HCT116 (cell line): ENCODE data around the gene FRMD8. TPM values are rescaled to one million over a fixed set of nuclear protein-coding genes. Genes with fewer than 3 reads are reported as not detected.

Experiments used
- ATAC-seq: fragments of 200-7000 bp; cut with Tn5 transposase; 2 replicates; pipeline ENCODE4 v1.9.1; 2020; ENCODE audit warnings: mild to moderate bottlenecking, moderate library complexity
- BruUV-seq: library from RNA; stranded (reverse); fragments of 400-500 nt; replicated peaks from 2 replicates; lab custom pipeline; 2021; lab: Mats Ljungman, UMichigan
- CTCF ChIA-PET: fragments of 300-600 bp; sonication (Branson Sonifier 250); formaldehyde crosslinking; loops from one replicate; lab custom pipeline; 2021; ENCODE audit warnings: antibody characterized with exemption; lab: Charles Lee
- POLR2A ChIA-PET: fragments of 300-600, 350-600 bp; sonication (Branson Sonifier 250); formaldehyde crosslinking; loops from one replicate; lab custom pipeline; 2021; ENCODE audit warnings: antibody characterized with exemption; lab: Charles Lee
- RAD21 ChIA-PET, 2 experiments: fragments of 300-600 bp; sonication (Branson Sonifier 250); formaldehyde crosslinking; loops; one replicate each; lab custom pipeline; 2023; ENCODE audit warnings: low total read pairs in 2 of 2; ENCODE audit not compliant: uncharacterized antibody in 2 of 2, unreplicated experiment in 2 of 2, low non-redundant PET in 1 of 2; lab: Charles Lee
- DNase-seq: peaks from one replicate; pipeline ENCODE4 v3.0.0-alpha.2; 2010; ENCODE audit warnings: low read depth, low spot score
- H2AFZ ChIP-seq: fragments of 200-600 bp; shearing (Covaris generic), sonication (generic); 2 replicates; pipeline ENCODE4 v1.6.1; 2017; ENCODE audit warnings: low read depth, mixed run types, mixed read lengths, antibody characterized with exemption, low read length; ENCODE audit not compliant: poor library complexity, severe bottlenecking
- H3K27ac ChIP-seq: 2 replicates; pipeline ENCODE4 v1.5.1; 2012; ENCODE audit warnings: low read depth, low read length
- H3K27me3 ChIP-seq: fragments of 200-600 bp; sonication (generic); 2 replicates; pipeline ENCODE4 v1.6.1; 2016; ENCODE audit warnings: mixed run types, low read length, mixed read lengths; ENCODE audit not compliant: insufficient read depth
- H3K36me3 ChIP-seq, 2 experiments: fragments of 200-500 bp in 1 of 2; fragments of 200-600 bp in 1 of 2; sonication (Bioruptor generic) in 1 of 2; sonication (generic) in 1 of 2; 2 replicates each; pipeline versions ENCODE4 v1.5.1 to v1.6.1; 2014 to 2016; ENCODE audit warnings: low read length in 2 of 2, inconsistent platforms in 1 of 2, mixed read lengths in 1 of 2, mixed run types in 1 of 2; ENCODE audit not compliant: insufficient read depth in 2 of 2, control insufficient read depth in 1 of 2
- H3K4me1 ChIP-seq, 2 experiments: fragments of 200-600 bp in 1 of 2; sonication (generic) in 1 of 2; 2 replicates each; pipeline versions ENCODE4 v1.5.1 to v1.6.1; 2012 to 2017; ENCODE audit warnings: low read length in 2 of 2, inconsistent platforms in 1 of 2, mild to moderate bottlenecking in 1 of 2, mixed read lengths in 1 of 2, mixed run types in 1 of 2, moderate library complexity in 1 of 2; ENCODE audit not compliant: insufficient read depth in 2 of 2, control insufficient read depth in 1 of 2
- H3K4me2 ChIP-seq: fragments of 200-600 bp; sonication (generic); 2 replicates; pipeline ENCODE4 v1.6.1; 2017; ENCODE audit warnings: mixed run types, low read length, mixed read lengths
- H3K4me3 ChIP-seq, 2 experiments: fragments of 200-600 bp in 1 of 2; sonication (generic) in 1 of 2; replicated peaks in 1 of 2; 2 replicates each; pipeline ENCODE4 v1.5.1; 2011 to 2016; ENCODE audit warnings: low read length in 2 of 2, control low read depth in 1 of 2, low read depth in 1 of 2, mild to moderate bottlenecking in 1 of 2, mixed read lengths in 1 of 2, mixed run types in 1 of 2
- H3K79me2 ChIP-seq: fragments of 200-600 bp; sonication (generic); 2 replicates; pipeline ENCODE4 v1.6.1; 2017; ENCODE audit warnings: mild to moderate bottlenecking, mixed run types, low read length, moderate library complexity, mixed read lengths; ENCODE audit not compliant: insufficient read depth
- H3K9ac ChIP-seq: fragments of 200-600 bp; sonication (generic); 2 replicates; pipeline ENCODE4 v1.6.1; 2016; ENCODE audit warnings: low read length, mixed read lengths
- H3K9me2 ChIP-seq: fragments of 200-600 bp; sonication (generic), shearing (Covaris generic); 2 replicates; pipeline ENCODE4 v1.6.1; 2017; ENCODE audit warnings: mixed run types, mild to moderate bottlenecking, moderate library complexity; ENCODE audit not compliant: insufficient read depth
- H3K9me3 ChIP-seq, 2 experiments: fragments of 200-500 bp in 1 of 2; fragments of 200-600 bp in 1 of 2; sonication (Bioruptor generic) in 1 of 2; sonication (generic) in 1 of 2; 2 replicates each; pipeline ENCODE4 v1.6.1; 2014 to 2017; ENCODE audit warnings: low read length in 2 of 2, mixed read lengths in 2 of 2, inconsistent platforms in 1 of 2, low read depth in 1 of 2, mild to moderate bottlenecking in 1 of 2, mixed run types in 1 of 2, moderate library complexity in 1 of 2; ENCODE audit not compliant: control insufficient read depth in 1 of 2, insufficient read depth in 1 of 2
- H4K20me1 ChIP-seq: fragments of 200-600 bp; sonication (generic), shearing (Covaris generic); 2 replicates; pipeline ENCODE4 v1.6.1; 2017; ENCODE audit warnings: mixed run types, mild to moderate bottlenecking, moderate library complexity; ENCODE audit not compliant: insufficient read depth
- CBX3 ChIP-seq: IDR thresholded peaks from 2 replicates; pipeline ENCODE4 v1.6.1; 2012; ENCODE audit warnings: low read depth
- CEBPB ChIP-seq: IDR thresholded peaks from 2 replicates; pipeline ENCODE4 v1.6.1; 2012; ENCODE audit warnings: low read depth
- ELF1 ChIP-seq: IDR thresholded peaks from 2 replicates; pipeline ENCODE4 v1.6.1; 2012; ENCODE audit warnings: low read depth, borderline replicate concordance
- EZH2 ChIP-seq: fragments of 200-600 bp; sonication (generic); IDR thresholded peaks from 2 replicates; pipeline ENCODE4 v1.6.1; 2017; ENCODE audit warnings: antibody characterized with exemption, mixed run types
- EZH2phosphoT487 ChIP-seq: fragments of 200-600 bp; IDR thresholded peaks from 2 replicates; pipeline ENCODE4 v1.6.1; 2018; ENCODE audit warnings: antibody characterized with exemption, borderline replicate concordance
- FOSL1 ChIP-seq: IDR thresholded peaks from 2 replicates; pipeline ENCODE4 v1.6.1; 2012; ENCODE audit warnings: low read depth
- MAX ChIP-seq: IDR thresholded peaks from 2 replicates; pipeline ENCODE4 v1.6.1; 2012
- POLR2A ChIP-seq: IDR thresholded peaks from 2 replicates; pipeline ENCODE4 v1.7.0; 2011; ENCODE audit warnings: borderline replicate concordance; ENCODE audit not compliant: insufficient read depth, insufficient read length; ENCODE audit errors: extremely low read depth
- POLR2AphosphoS5 ChIP-seq: IDR thresholded peaks from 2 replicates; pipeline ENCODE4 v1.6.1; 2011; ENCODE audit warnings: mild to moderate bottlenecking, low read depth, low read length, moderate library complexity
- RAD21 ChIP-seq: IDR thresholded peaks from 2 replicates; pipeline ENCODE4 v1.6.1; 2012; ENCODE audit warnings: low read depth, mild to moderate bottlenecking
- SIN3A ChIP-seq: IDR thresholded peaks from 2 replicates; pipeline ENCODE4 v1.6.1; 2012; ENCODE audit warnings: low read depth
- SP1 ChIP-seq: IDR thresholded peaks from 2 replicates; pipeline ENCODE4 v1.6.1; 2012; ENCODE audit warnings: low read depth
- SRF ChIP-seq: IDR thresholded peaks from 2 replicates; pipeline ENCODE4 v1.6.1; 2012; ENCODE audit warnings: low read depth
- TCF7L2 ChIP-seq: IDR thresholded peaks from 2 replicates; pipeline ENCODE4 v1.7.0; 2011; ENCODE audit warnings: borderline replicate concordance, inconsistent platforms; ENCODE audit not compliant: insufficient read depth, insufficient read length; ENCODE audit errors: extremely low read depth
- ZFX ChIP-seq: fragments of 450-650 bp; IDR thresholded peaks from 2 replicates; pipeline ENCODE4 v1.6.1; 2017
- ZNF274 ChIP-seq: fragments of 200-500 bp; sonication (Bioruptor generic); IDR thresholded peaks from 2 replicates; pipeline ENCODE4 v1.6.1; 2014; ENCODE audit warnings: mild to moderate bottlenecking, low read depth, low read length, inconsistent platforms
- intact Hi-C: fragments of 100-400 bp; cut with micrococcal nuclease; formaldehyde crosslinking; loops from 2 replicates; pipeline ENCODE4 v1.10.0; 2022
- total RNA-seq: library from RNA; stranded (reverse); gene quantifications from one replicate; pipeline ENCODE4 v1.2.1, GENCODE V29; 2021; ENCODE audit not compliant: unreplicated experiment

The FRMD8 gene
- total RNA-seq, 1 experiment from 2014 or later, result 35.8 TPM

- no peak overlapping the region for H3K4me3 ChIP-seq
- H3K9ac ChIP-seq, result no peak overlapping the region
- H3K9me2 ChIP-seq, result no peaks in the 10 kb centered on the region
- no TSS peak for BruUV-seq
- peaks cover 26% of the 10 kb centered on the region for H4K20me1 ChIP-seq
- no peak overlapping the region for H3K4me2 ChIP-seq
- no peaks in the 10 kb centered on the region for H3K9me3 ChIP-seq
- DNase-seq (no peak), ATAC-seq (no peak)
- TF ChIP-seq ZFX (no peak), POLR2A (peak; percentile 59), TCF7L2 (no peak), SP1 (no peak)
- ChIA-PET CTCF (no interaction called here), RAD21 (no interaction called here), POLR2A (interaction anchor here (0.5 to 15.5 kb wide), 3 partner anchors 10 to 69 kb away, joined by 3 to 910 read pairs (median 10); partner anchors contain the start of gene MALAT1)
- H3K4me1 ChIP-seq, result peaks cover 24 to 51% of the 10 kb centered on the region in 2 experiments
- peak overlapping the region; percentile 100; the same call in 1 of the 2 replicates for H3K27ac ChIP-seq
- no peaks in the 10 kb centered on the region for H3K27me3 ChIP-seq
- no peak overlapping the region for H2AFZ ChIP-seq
- H3K36me3 ChIP-seq, result peaks cover 0 to 2% of the 10 kb centered on the region in 2 experiments; a peak in 1 of 4 replicates
- H3K79me2 ChIP-seq, result peaks cover 59% of the 10 kb centered on the region
- intact Hi-C loops, result no loop called here
Measured at GRCh38 chr11:65429068-65429681, 42.7 kb downstream of the FRMD8 start.

GRCh38 chr11:65429724-65430405, 43.4 kb downstream of the FRMD8 start:
- no peak overlapping the region for H3K4me2 ChIP-seq
- no peaks in the 10 kb centered on the region for H3K9me2 ChIP-seq
- RAD21 ChIA-PET, result no interaction called here
- peaks cover 19% of the 10 kb centered on the region for H4K20me1 ChIP-seq
- peak overlapping the region; percentile 42; the same call in 1 of the 2 replicates for H3K27ac ChIP-seq
- peaks cover 18 to 44% of the 10 kb centered on the region in 2 experiments for H3K4me1 ChIP-seq
- no peak for DNase-seq
- peaks cover 0 to 7% of the 10 kb centered on the region in 2 experiments; a peak in 1 of 4 replicates for H3K36me3 ChIP-seq
- TF ChIP-seq RAD21 (no peak), ZNF274 (no peak), ELF1 (no peak), SRF (no peak), EZH2phosphoT487 (no peak), EZH2 (no peak), CBX3 (no peak), FOSL1 (no peak), MAX (no peak), POLR2AphosphoS5 (0 out of 2 replicates have a peak, but pooled peaks have one; percentile 49), POLR2A (peak; percentile 47), SP1 (no peak), CEBPB (no peak), SIN3A (no peak)
- TF ChIP-seq, all 23 proteins: peak for 2
- POLR2A ChIA-PET, result interaction anchor here (1.1 kb wide), 1 partner anchor 69 kb away, joined by 4 read pairs; the partner anchor contains the start of gene MALAT1
- BruUV-seq, result no TSS peak
- CTCF ChIA-PET, result interaction anchor here (1.0 kb wide), 1 partner anchor 39 kb away, joined by 4 read pairs; no protein-coding TSS in a partner anchor
- no peak overlapping the region for H3K4me3 ChIP-seq
- peaks cover 59% of the 10 kb centered on the region for H3K79me2 ChIP-seq
- H3K9me3 ChIP-seq, result no peaks in the 10 kb centered on the region
- no peak for ATAC-seq
- H2AFZ ChIP-seq, result no peak overlapping the region
- intact Hi-C loops, result no loop called here
- no peaks in the 10 kb centered on the region for H3K27me3 ChIP-seq
- no peak overlapping the region for H3K9ac ChIP-seq
